GM13976 (cell line): ENCODE data around the gene SLC26A9.

Experiments used
- DNase-seq: peaks from one replicate; pipeline ENCODE4 v3.0.0; 2012; ENCODE audit warnings: low spot score
- in situ Hi-C: fragments of 300-500 bp; cut with MboI; formaldehyde crosslinking; loops from one replicate; pipeline ENCODE4 v1.12.0; 2022; ENCODE audit warnings: low sequenced_read_pairs, mixed read lengths, inconsistent platforms; ENCODE audit not compliant: unreplicated experiment
- TF ChIP-seq, protein P1 (sequence below): IDR thresholded peaks from 2 replicates; pipeline ENCODE4 v1.5.1; 2012; ENCODE audit warnings: borderline replicate concordance, mild to moderate bottlenecking; ENCODE audit not compliant: insufficient read depth; ENCODE audit errors: extremely low read depth, missing control alignments, control extremely low read depth

SLC26A9 gene

DNA sequence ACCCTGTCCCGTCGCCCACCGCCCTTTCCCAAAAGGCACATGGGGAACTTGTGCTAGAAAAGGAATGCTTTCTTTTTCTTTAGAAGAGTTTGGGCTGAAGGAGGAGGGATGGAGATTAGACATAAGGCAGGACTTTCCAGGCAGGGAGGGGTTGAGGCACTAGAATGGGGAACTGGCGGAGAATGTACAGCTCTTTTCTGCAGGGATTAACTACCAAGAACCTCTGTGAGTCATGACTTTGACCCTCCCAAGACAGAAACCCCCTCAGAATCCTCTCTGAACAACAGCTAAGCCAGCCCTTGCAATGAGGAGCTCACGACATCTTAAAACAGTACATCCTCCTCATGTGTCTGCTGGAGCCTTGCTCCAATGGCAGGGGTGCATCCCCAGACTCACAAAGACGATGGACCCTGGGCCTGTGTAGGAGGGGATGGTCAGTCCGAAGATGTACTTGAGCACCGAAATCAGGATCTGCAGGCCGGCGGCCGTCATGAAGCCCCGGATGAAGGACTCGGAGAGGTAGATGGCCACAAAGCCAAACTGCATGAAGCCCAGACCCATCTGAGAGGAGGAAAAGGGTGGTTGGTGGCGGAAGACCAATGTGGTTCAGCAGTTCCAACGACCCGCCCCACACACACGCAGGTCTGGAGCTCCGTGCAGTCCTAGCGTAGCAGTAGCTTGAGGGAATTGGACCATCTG is 13.6 kb downstream of the SLC26A9 start:
- in situ Hi-C loops, result no loop called here
- DNase-seq, result no peak
- TF ChIP-seq, protein P1, sequence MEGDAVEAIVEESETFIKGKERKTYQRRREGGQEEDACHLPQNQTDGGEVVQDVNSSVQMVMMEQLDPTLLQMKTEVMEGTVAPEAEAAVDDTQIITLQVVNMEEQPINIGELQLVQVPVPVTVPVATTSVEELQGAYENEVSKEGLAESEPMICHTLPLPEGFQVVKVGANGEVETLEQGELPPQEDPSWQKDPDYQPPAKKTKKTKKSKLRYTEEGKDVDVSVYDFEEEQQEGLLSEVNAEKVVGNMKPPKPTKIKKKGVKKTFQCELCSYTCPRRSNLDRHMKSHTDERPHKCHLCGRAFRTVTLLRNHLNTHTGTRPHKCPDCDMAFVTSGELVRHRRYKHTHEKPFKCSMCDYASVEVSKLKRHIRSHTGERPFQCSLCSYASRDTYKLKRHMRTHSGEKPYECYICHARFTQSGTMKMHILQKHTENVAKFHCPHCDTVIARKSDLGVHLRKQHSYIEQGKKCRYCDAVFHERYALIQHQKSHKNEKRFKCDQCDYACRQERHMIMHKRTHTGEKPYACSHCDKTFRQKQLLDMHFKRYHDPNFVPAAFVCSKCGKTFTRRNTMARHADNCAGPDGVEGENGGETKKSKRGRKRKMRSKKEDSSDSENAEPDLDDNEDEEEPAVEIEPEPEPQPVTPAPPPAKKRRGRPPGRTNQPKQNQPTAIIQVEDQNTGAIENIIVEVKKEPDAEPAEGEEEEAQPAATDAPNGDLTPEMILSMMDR, result no peak

DNA sequence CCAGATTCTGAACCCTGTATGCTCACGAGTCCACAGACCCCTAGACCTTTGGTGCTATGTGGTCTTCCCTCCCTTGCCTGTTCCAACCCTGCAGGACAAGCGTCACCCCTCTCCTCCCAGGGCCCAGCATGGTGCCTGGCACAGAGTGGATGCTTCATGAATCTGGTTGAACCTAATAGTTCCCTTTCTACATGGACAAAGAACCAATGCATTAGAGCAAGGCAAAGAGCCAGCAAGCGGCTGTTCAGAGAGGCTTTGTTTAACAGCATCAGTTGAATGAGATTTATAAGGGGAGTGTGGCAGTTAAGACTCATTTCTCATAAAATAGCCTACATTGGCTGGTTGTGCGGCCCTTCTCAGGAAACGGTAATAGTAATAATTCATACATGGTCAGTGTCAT is 14.9 kb downstream of the SLC26A9 start:
- in situ Hi-C loops, result no loop called here
- TF ChIP-seq, protein P1, result no peak
- DNase-seq, result no peak

DNA sequence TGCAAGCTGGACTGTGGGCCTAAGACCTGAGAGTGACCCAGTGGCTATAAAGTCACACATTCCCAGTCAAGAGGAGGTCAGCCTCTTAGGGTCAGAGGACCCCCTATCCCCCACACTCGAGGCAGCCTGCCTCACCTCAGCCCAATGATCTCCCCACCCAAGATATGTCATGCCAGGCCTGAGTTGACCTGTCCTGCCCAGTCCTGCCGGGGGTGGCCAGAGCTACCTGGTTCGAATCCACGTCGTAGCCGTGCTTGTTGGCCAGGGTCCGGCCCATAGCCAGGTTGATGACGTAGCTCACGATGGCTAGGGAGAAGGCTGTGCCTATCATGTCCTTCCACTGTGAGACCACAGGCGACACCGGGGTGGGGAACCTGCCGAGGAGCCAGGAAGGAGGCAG is 15.6 kb downstream of the SLC26A9 start:
- TF ChIP-seq, protein P1, result no peak
- no peak for DNase-seq
- in situ Hi-C loops, result no loop called here

DNA sequence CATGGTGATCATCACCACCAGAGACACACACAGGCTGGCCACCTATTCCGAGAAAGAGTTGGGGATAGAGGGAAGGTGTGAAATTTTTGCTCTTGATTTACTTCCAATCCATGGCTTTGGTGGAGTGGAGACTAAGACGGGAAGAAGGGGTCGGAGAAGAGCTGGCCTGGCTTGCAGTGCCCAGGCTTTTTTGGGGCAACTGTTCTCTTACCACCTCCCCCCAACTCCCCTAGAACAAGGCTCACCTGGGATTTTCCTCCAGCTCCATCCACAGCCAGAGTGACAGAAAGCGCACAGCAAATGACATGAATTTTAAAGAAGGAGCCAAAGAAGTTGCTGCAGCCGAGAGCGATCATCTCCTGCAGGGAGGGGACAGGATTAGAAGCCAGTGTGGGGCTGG is 16.0 kb downstream of the SLC26A9 start:
- TF ChIP-seq, protein P1, result no peak
- in situ Hi-C loops, result no loop called here

DNA sequence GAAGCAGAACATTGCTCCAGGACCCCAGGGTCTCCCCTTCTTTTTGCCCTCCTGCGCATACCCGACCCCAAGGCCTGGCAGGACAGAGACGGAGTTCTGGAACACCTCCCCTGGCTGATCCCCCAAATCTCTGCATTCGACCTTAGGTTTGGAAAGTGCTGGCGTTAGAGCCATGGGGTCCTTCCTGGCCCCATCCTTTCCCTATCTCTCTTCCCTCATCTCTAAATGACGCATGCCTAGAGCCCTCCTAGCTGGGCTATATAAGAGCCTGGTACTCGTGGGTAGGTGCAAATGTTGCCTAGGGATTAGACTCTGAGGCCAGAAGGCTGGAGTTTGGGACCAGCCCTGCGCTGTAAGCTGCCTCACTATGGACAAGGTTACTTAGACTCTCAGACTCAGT is 16.6 kb downstream of the SLC26A9 start:
- in situ Hi-C loops, result no loop called here
- TF ChIP-seq, protein P1, result no peak
- DNase-seq, result no peak

More for the DNA sequence above, 16.0 kb downstream of the SLC26A9 start:
- DNase-seq, result no peak

DNA sequence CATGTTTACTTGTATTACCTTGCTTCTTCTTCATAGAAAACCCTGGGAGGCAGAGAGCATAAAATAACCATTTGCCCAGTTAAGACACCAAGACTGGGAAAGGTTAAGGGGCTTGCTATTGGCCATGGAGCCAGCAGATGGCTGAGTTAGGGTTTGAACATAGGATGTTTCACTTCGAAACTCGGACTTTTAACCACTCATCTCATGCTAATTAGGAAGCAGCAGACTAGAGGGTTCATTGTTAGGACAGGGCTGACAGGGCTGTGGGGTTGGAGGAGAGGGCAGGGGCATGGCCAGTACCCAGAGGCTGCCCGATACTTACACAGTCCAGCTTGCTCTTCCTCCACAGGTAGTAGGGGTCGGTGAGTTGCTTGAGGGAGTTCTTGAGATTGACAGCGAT is 17.0 kb downstream of the SLC26A9 start:
- DNase-seq, result no peak
- TF ChIP-seq, protein P1, result no peak
- in situ Hi-C loops, result no loop called here
